Astrocyte of the spinal cord (primary cell): ENCODE results near the gene BRF1.

Source experiments
- DNase-seq: peaks from one replicate; pipeline ENCODE4 v3.0.0; 2011; ENCODE audit warnings: low read depth, low spot score
- H3K4me3 ChIP-seq: 2 replicates; pipeline ENCODE4 v1.5.1; 2011; ENCODE audit warnings: low read depth, mild to moderate bottlenecking, low read length, moderate library complexity
- CTCF ChIP-seq: IDR thresholded peaks from 2 replicates; pipeline ENCODE4 v1.5.1; 2012; ENCODE audit warnings: low read depth, mild to moderate bottlenecking, low read length, inconsistent platforms
- in situ Hi-C: cut with HindIII; loops from 2 replicates; pipeline ENCODE4 v1.10.0; 2017; ENCODE audit warnings: low sequenced_read_pairs

The BRF1 gene

GRCh38 chr14:105326891-105327694, 26.3 kb upstream of the BRF1 start:
- no peak for DNase-seq
- no peak for TF ChIP-seq CTCF
- in situ Hi-C loops = no loop called here
- H3K4me3 ChIP-seq = no peak overlapping the region

- no peak for TF ChIP-seq CTCF
- H3K4me3 ChIP-seq = no peak overlapping the region
- in situ Hi-C loops = no loop called here
- no peak for DNase-seq
These were observed 25.7 kb upstream of the BRF1 start for GRCh38 chr14:105326568-105326867.

GRCh38 chr14:105325716-105326567, 25.1 kb upstream of the BRF1 start:
- H3K4me3 ChIP-seq = no peak overlapping the region
- no peak for TF ChIP-seq CTCF
- no peak for DNase-seq
- in situ Hi-C loops = no loop called here

GRCh38 chr14:105325303-105325702, 24.5 kb upstream of the BRF1 start:
- H3K4me3 ChIP-seq = no peak overlapping the region
- no peak for TF ChIP-seq CTCF
- in situ Hi-C loops = no loop called here
- no peak for DNase-seq

- in situ Hi-C loops = no loop called here
These were observed 24.1 kb upstream of the BRF1 start for GRCh38 chr14:105324871-105325270.

More at GRCh38 chr14:105324871-105325270, 24.1 kb upstream of the BRF1 start:
- DNase-seq = no peak
- H3K4me3 ChIP-seq = no peak overlapping the region
- no peak for TF ChIP-seq CTCF
